Osteoblast (primary cell): ENCODE results near the gene LPCAT1. TPM values are rescaled to one million over a fixed set of nuclear protein-coding genes. Genes with fewer than 3 reads are reported as not detected.

Experiments used
- DNase-seq: peaks from one replicate; pipeline ENCODE4 v3.0.0; 2011; ENCODE audit warnings: low spot score, mixed read lengths; ENCODE audit not compliant: insufficient read length; ENCODE audit errors: missing footprints
- H2AFZ ChIP-seq: 2 replicates; pipeline ENCODE4 v1.6.0; 2011; ENCODE audit warnings: mild to moderate bottlenecking, low read length
- H3K27ac ChIP-seq: 2 replicates; pipeline ENCODE4 v1.5.1; 2011; ENCODE audit warnings: mild to moderate bottlenecking, low read depth, low read length, moderate library complexity
- H3K27me3 ChIP-seq: 2 replicates; pipeline ENCODE4 v1.6.0; 2012; ENCODE audit warnings: mild to moderate bottlenecking, control low read depth, inconsistent platforms, low read length, moderate library complexity; ENCODE audit not compliant: insufficient read depth
- H3K36me3 ChIP-seq: 2 replicates; pipeline ENCODE4 v1.5.1; 2011; ENCODE audit warnings: mild to moderate bottlenecking, low read length, control low read depth, moderate library complexity; ENCODE audit not compliant: insufficient read depth
- H3K4me1 ChIP-seq: 2 replicates; pipeline ENCODE4 v1.5.1; 2011; ENCODE audit warnings: mild to moderate bottlenecking, low read length, control low read depth, moderate library complexity; ENCODE audit not compliant: insufficient read depth
- H3K4me2 ChIP-seq: 2 replicates; pipeline ENCODE4 v1.6.0; 2011; ENCODE audit warnings: mild to moderate bottlenecking, low read length; ENCODE audit not compliant: insufficient read depth
- H3K4me3 ChIP-seq: fragments of 200-600 bp; sonication (generic); 3 replicates; pipeline ENCODE4 v1.5.1; 2012; ENCODE audit warnings: mild to moderate bottlenecking, low read length, inconsistent platforms; ENCODE audit not compliant: insufficient read depth
- H3K79me2 ChIP-seq: 2 replicates; pipeline ENCODE4 v1.6.0; 2012; ENCODE audit warnings: mild to moderate bottlenecking, low read length, control low read depth, inconsistent platforms; ENCODE audit not compliant: insufficient read depth
- H3K9me3 ChIP-seq: 2 replicates; pipeline ENCODE4 v1.5.1; 2011; ENCODE audit warnings: low read depth, low read length, control low read depth
- H4K20me1 ChIP-seq: 2 replicates; pipeline ENCODE4 v1.6.0; 2012; ENCODE audit warnings: mild to moderate bottlenecking, low read length, control low read depth; ENCODE audit not compliant: insufficient read depth
- CTCF ChIP-seq: IDR thresholded peaks from 2 replicates; pipeline ENCODE4 v1.5.1; 2011; ENCODE audit warnings: mild to moderate bottlenecking, low read depth, low read length, moderate library complexity; ENCODE audit errors: extremely low read depth
- total RNA-seq: library from RNA; depleted of rRNA; stranded (reverse); fragments of >200 nt; gene quantifications from 2 replicates; pipeline ENCODE4 v1.2.3, GENCODE V29; 2012

Gene LPCAT1
- total RNA-seq, 1 donor: 11.6 TPM

GRCh38 chr5:1526681-1527131 is 2.9 kb upstream of the LPCAT1 start:
- Histone ChIP-seq H3K79me2 (peaks cover 16% of the 10 kb centered on the region), H3K27me3 (peaks cover 23% of the 10 kb centered on the region), H3K9me3 (no peaks in the 10 kb centered on the region), H2AFZ (no peak overlapping the region), H3K4me3 (no peak overlapping the region), H3K36me3 (no peaks in the 10 kb centered on the region), H4K20me1 (peaks cover 2% of the 10 kb centered on the region), H3K4me2 (no peak overlapping the region), H3K4me1 (peaks cover 14% of the 10 kb centered on the region), H3K27ac (no peak overlapping the region)
- DNase-seq: peak; percentile 76
- no peak for TF ChIP-seq CTCF

GRCh38 chr5:1526190-1526631 is 2.5 kb upstream of the LPCAT1 start:
- peaks cover 17% of the 10 kb centered on the region for H3K4me1 ChIP-seq
- no peak overlapping the region for H3K4me2 ChIP-seq
- TF ChIP-seq CTCF: no peak
- H3K79me2 ChIP-seq: peaks cover 21% of the 10 kb centered on the region
- no peak overlapping the region for H3K4me3 ChIP-seq
- H2AFZ ChIP-seq: no peak overlapping the region
- peak; percentile 56 for DNase-seq
- H3K27me3 ChIP-seq: peaks cover 19% of the 10 kb centered on the region
- peaks cover 7% of the 10 kb centered on the region for H4K20me1 ChIP-seq
- H3K27ac ChIP-seq: no peak overlapping the region
- H3K9me3 ChIP-seq: no peaks in the 10 kb centered on the region
- H3K36me3 ChIP-seq: peaks cover 4% of the 10 kb centered on the region

GRCh38 chr5:1525624-1526189 is 1.9 kb upstream of the LPCAT1 start:
- Histone ChIP-seq H3K4me2 (no peak overlapping the region), H3K4me3 (no peak overlapping the region), H3K79me2 (peaks cover 26% of the 10 kb centered on the region), H3K4me1 (peaks cover 17% of the 10 kb centered on the region), H4K20me1 (peaks cover 12% of the 10 kb centered on the region), H3K36me3 (peaks cover 8% of the 10 kb centered on the region), H3K27me3 (peaks cover 15% of the 10 kb centered on the region), H3K9me3 (no peaks in the 10 kb centered on the region), H2AFZ (no peak overlapping the region), H3K27ac (no peak overlapping the region)
- DNase-seq: peak; percentile 35
- TF ChIP-seq CTCF: no peak

GRCh38 chr5:1524799-1525623 is 1.3 kb upstream of the LPCAT1 start:
- peak; percentile 55 for DNase-seq
- no peak for TF ChIP-seq CTCF
- peak overlapping the region; percentile 82 for H3K4me2 ChIP-seq

More at GRCh38 chr5:1524799-1525623, 1.3 kb upstream of the LPCAT1 start:
- Histone ChIP-seq H3K79me2 (peaks cover 30% of the 10 kb centered on the region), H4K20me1 (peaks cover 15% of the 10 kb centered on the region), H3K27ac (no peak overlapping the region), H3K36me3 (peaks cover 11% of the 10 kb centered on the region), H2AFZ (no peak overlapping the region), H3K4me1 (peaks cover 17% of the 10 kb centered on the region), H3K4me3 (no peak overlapping the region), H3K9me3 (no peaks in the 10 kb centered on the region), H3K27me3 (peaks cover 8% of the 10 kb centered on the region)
